B cell (primary cell): ENCODE measurements around the gene TRIM38. TPM values are rescaled to one million over a fixed set of nuclear protein-coding genes. Genes with fewer than 3 reads are reported as not detected.

Experiments
- ATAC-seq: fragments of 200-7000 bp; cut with Tn5 transposase; one replicate; pipeline ENCODE4 v1.10.0; 2021; ENCODE audit warnings: low read depth, mild to moderate bottlenecking, moderate number of reproducible peaks, moderate library complexity
- CTCF ChIA-PET: fragments of 350-600 bp; sonication (Branson Sonifier 250); formaldehyde crosslinking; loops from one replicate; lab custom pipeline; 2021; ENCODE audit warnings: antibody characterized with exemption, inconsistent platforms; lab: Charles Lee
- POLR2A ChIA-PET: fragments of 350-600 bp; sonication (Branson Sonifier 250); formaldehyde crosslinking; loops from one replicate; lab custom pipeline; 2021; ENCODE audit warnings: antibody characterized with exemption; lab: Charles Lee
- DNase-seq: peaks from one replicate; pipeline ENCODE4 v3.0.0; 2013
- H2AFZ ChIP-seq: 2 replicates; pipeline ENCODE4 v1.6.1; 2012; ENCODE audit warnings: mild to moderate bottlenecking, low read depth, low read length; ENCODE audit not compliant: insufficient read depth, poor library complexity, severe bottlenecking
- H3K27ac ChIP-seq, 2 donors: 1 replicate in 1 of 2; 2 replicates in 1 of 2; pipeline ENCODE4 v1.5.1; 2012 to 2013; ENCODE audit warnings: low read length in 2 of 2, mild to moderate bottlenecking in 2 of 2, moderate library complexity in 1 of 2
- H3K27me3 ChIP-seq, 4 experiments: fragments of 200-600 bp in 1 of 4; sonication (generic) in 1 of 4; replicated peaks in 1 of 4; 1 replicate in 2 of 4; 2 replicates in 2 of 4; pipeline versions ENCODE4 v1.6.1 to v1.7.0; 2013 to 2016; ENCODE audit warnings: low read length in 3 of 4, mild to moderate bottlenecking in 2 of 4, mixed read lengths in 1 of 4, moderate library complexity in 1 of 4; ENCODE audit not compliant: insufficient read depth in 4 of 4, control insufficient read depth in 3 of 4; ENCODE audit errors: control extremely low read depth in 1 of 4
- H3K36me3 ChIP-seq, 2 experiments: replicated peaks in 1 of 2; 1 replicate in 1 of 2; 2 replicates in 1 of 2; pipeline versions ENCODE4 v1.6.1 to v1.7.1; 2013; ENCODE audit warnings: low read length in 1 of 2; ENCODE audit not compliant: insufficient read depth in 2 of 2, control insufficient read depth in 1 of 2; ENCODE audit errors: control extremely low read depth in 1 of 2, extremely low read depth in 1 of 2
- H3K4me1 ChIP-seq, 2 donors: fragments of 200-600 bp in 1 of 2; sonication (generic) in 1 of 2; 1 replicate in 1 of 2; 2 replicates in 1 of 2; pipeline versions ENCODE4 v1.5.1 to v1.6.1; 2013 to 2017; ENCODE audit warnings: low read length in 2 of 2; ENCODE audit not compliant: control insufficient read depth in 2 of 2, insufficient read depth in 2 of 2
- H3K4me2 ChIP-seq: replicated peaks from 2 replicates; pipeline ENCODE3; 2012; ENCODE audit warnings: mild to moderate bottlenecking, low read depth, low read length; ENCODE audit not compliant: poor library complexity, severe bottlenecking
- H3K4me3 ChIP-seq, 5 experiments: fragments of 200-600 bp in 1 of 5; sonication (generic) in 1 of 5; 1 replicate in 3 of 5; 2 replicates in 2 of 5; pipeline versions ENCODE4 v1.5.1 to v1.7.0; 2011 to 2016; ENCODE audit warnings: low read length in 4 of 5, mild to moderate bottlenecking in 4 of 5, low read depth in 2 of 5, control low read depth in 1 of 5, moderate library complexity in 1 of 5; ENCODE audit not compliant: insufficient read depth in 1 of 5; ENCODE audit errors: control extremely low read depth in 1 of 5, extremely low read depth in 1 of 5
- H3K79me2 ChIP-seq: fragments of 200-600 bp; sonication (generic); one replicate; pipeline ENCODE4 v1.6.0; 2016; ENCODE audit warnings: low read length; ENCODE audit not compliant: control insufficient read depth, insufficient read depth
- H3K9ac ChIP-seq: fragments of 200-600 bp; sonication (generic); 2 replicates; pipeline ENCODE4 v1.6.1; 2017; ENCODE audit warnings: mild to moderate bottlenecking, low read length, moderate library complexity
- H3K9me3 ChIP-seq, 3 donors: one replicate each; pipeline versions ENCODE4 v1.6.1 to v1.7.1; 2013; ENCODE audit warnings: low read length in 2 of 3; ENCODE audit not compliant: control insufficient read depth in 2 of 3, insufficient read depth in 1 of 3; ENCODE audit errors: control extremely low read depth in 1 of 3
- H4K20me1 ChIP-seq: 2 replicates; pipeline ENCODE4 v1.6.0; 2012; ENCODE audit warnings: mild to moderate bottlenecking, low read length; ENCODE audit not compliant: insufficient read depth, control insufficient read depth, poor library complexity, severe bottlenecking
- H3K27ac Mint-ChIP-seq: one replicate; pipeline ENCODE4 v1.8.0; 2021; ENCODE audit warnings: mixed read lengths
- H3K27me3 Mint-ChIP-seq: one replicate; pipeline ENCODE4 v1.8.0; 2021; ENCODE audit warnings: mixed read lengths
- H3K4me1 Mint-ChIP-seq: one replicate; pipeline ENCODE4 v1.8.0; 2021; ENCODE audit warnings: mixed read lengths
- H3K4me3 Mint-ChIP-seq: one replicate; pipeline ENCODE4 v1.8.0; 2021; ENCODE audit warnings: mixed read lengths
- H3K9me3 Mint-ChIP-seq: one replicate; pipeline ENCODE4 v1.8.0; 2022; ENCODE audit warnings: mixed read lengths; ENCODE audit not compliant: insufficient read depth
- CTCF ChIP-seq: fragments of 200-600 bp; IDR thresholded peaks from one replicate; pipeline ENCODE4 v1.8.0; 2022; ENCODE audit warnings: antibody characterized with exemption, mild to moderate bottlenecking
- EZH2 ChIP-seq: IDR thresholded peaks from 2 replicates; pipeline ENCODE4 v1.6.1; 2012; ENCODE audit warnings: borderline replicate concordance, low read depth, mild to moderate bottlenecking, moderate library complexity, low read length; ENCODE audit not compliant: insufficient read depth, poor library complexity, severe bottlenecking
- WGBS: methylation state at CpG from one replicate; pipeline ENCODE4 v1.1.5; 2013; ENCODE audit warnings: missing lambda C conversion rate; ENCODE audit not compliant: insufficient coverage; 5-methylcytosine and 5-hydroxymethylcytosine counted together
- intact Hi-C: fragments of 100-400 bp; cut with micrococcal nuclease; formaldehyde crosslinking; loops from one replicate; pipeline ENCODE4 v1.10.0; 2022
- polyA minus RNA-seq: library from RNA; depleted of rRNA, polyadenylated mRNA; stranded (reverse); fragments of >200 nt; gene quantifications from 2 replicates; pipeline ENCODE4 v1.2.3, GENCODE V29; 2012
- polyA plus RNA-seq: library from polyadenylated mRNA; depleted of rRNA; stranded (reverse); fragments of >200 nt; gene quantifications from 2 replicates; pipeline ENCODE4 v1.2.3, GENCODE V29; 2012
- total RNA-seq, 2 donors: library from RNA; stranded (reverse); fragments of 120-200 nt in 1 of 2; gene quantifications; 1 replicate in 1 of 2; 2 replicates in 1 of 2; pipeline versions ENCODE4 v1.2.3 to v1.2.4, GENCODE V29; 2013 to 2022

Gene TRIM38
- total RNA-seq = 57.2 and 57.5 TPM in 2 replicates
- 46.3 TPM for total RNA-seq (2013)
- 29.3 and 33.3 TPM in 2 replicates for polyA plus RNA-seq
- 22.7 and 29.5 TPM in 2 replicates for polyA minus RNA-seq

DNA sequence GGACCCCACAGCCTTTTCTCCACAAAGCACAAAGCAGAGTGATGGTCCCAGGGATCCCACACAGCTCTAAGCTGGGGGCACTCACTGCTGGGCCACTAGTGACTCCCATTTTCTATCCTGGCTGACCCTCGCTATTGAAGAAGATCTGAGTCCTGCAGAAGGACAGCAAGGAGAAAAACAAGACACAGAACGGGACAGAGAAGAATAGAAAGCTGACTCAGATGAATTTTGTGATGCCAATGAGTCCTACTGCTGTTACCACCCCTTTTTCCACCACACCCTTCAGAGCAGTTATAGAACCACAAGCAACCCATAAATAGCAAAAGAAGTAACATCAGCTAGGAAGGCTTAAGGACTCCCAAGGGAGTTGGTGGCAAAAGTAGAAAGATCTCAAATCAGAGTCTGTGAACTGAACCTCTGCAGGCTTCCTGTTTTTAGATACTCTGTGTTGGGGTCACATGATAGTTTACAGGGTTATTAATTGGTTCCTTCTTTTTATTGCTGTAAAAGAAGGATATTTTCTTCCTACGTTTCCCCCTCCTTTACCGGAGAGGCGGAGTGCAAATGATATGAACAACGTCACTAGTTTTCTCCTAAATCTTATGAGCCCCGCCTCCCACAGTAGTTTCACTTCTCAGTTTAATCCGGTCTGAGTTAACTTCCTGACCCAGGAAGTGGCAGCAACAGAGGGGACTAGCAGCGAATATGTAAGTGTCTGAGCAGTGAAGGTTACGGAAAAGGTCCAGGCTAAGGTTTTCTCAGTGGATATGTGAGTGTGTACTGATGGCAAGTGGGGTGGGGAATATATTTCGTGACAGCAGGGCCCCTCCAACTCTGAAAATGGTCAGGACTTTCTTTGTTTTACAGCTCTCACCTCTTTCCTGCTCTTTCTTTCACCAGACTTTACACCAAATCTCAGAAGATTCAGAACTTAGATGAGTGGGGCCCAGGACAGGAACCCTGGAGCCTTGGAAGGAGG, at the start of gene TRIM38:
Gene TRIM38, plus strand, starts transcription at position 654 of the 979 bp plus-strand sequence. CDS start 3,721 bp downstream, outside the sequence.
- Mint-ChIP-seq H3K4me3 (peak within 1 kb of the TSS; percentile 97), H3K27ac (peak within 1 kb of the TSS; percentile 98), H3K4me1 (peaks cover 78% of the 10 kb centered on the region), H3K9me3 (peaks cover 2% of the 10 kb centered on the region), H3K27me3 (no peaks in the 10 kb centered on the region)
- 0% methylated on average over 5 of the region's 11 CpGs for WGBS
- H3K36me3 ChIP-seq = peaks cover 7 to 34% of the 10 kb centered on the region in 2 experiments
- peak within 1 kb of the TSS; percentile 48 for H2AFZ ChIP-seq
- peak within 1 kb of the TSS; percentile 94 to 97 for H3K27ac ChIP-seq
- H4K20me1 ChIP-seq = peaks cover 28% of the 10 kb centered on the region
- ChIA-PET CTCF (interaction anchor here (0.6 to 4.9 kb wide), 11 partner anchors 18 to 1185 kb away, joined by 3 to 37 read pairs (median 4); a partner anchor contains a TSS), POLR2A (interaction anchor here (0.6 to 2.7 kb wide), 8 partner anchors 12 to 1588 kb away, joined by 3 to 33 read pairs (median 3); partner anchors contain the start of gene HFE)
- TF ChIP-seq EZH2 (no peak), CTCF (no peak)
- intact Hi-C loops = loop anchor here (1.0 to 5.0 kb wide), 4 partner anchors 30 to 1875 kb away; a partner anchor contains a TSS
- DNase-seq (peak; percentile 95), ATAC-seq (peak; percentile 84)
- H3K4me1 ChIP-seq = peaks cover 74 to 75% of the 10 kb centered on the region in 2 donors
- H3K9ac ChIP-seq = peak within 1 kb of the TSS; percentile 94
- no peaks in the 10 kb centered on the region for H3K27me3 ChIP-seq
- peak within 1 kb of the TSS; percentile 82 for H3K4me2 ChIP-seq
- no peaks in the 10 kb centered on the region for H3K9me3 ChIP-seq
- H3K4me3 ChIP-seq = peak within 1 kb of the TSS; percentile 83 to 95 (median 92)
- H3K79me2 ChIP-seq = peaks cover 48% of the 10 kb centered on the region
